GM18498 (cell line): ENCODE measurements around the gene SPPL2C.

ENCODE experiments used
- ATAC-seq: cut with Tn5 transposase; IDR thresholded peaks from one replicate; pipeline ENCODE4 v1.9.1; 2021; ENCODE audit warnings: mild to moderate bottlenecking, moderate library complexity; ENCODE audit not compliant: unreplicated experiment

SPPL2C gene

DNA sequence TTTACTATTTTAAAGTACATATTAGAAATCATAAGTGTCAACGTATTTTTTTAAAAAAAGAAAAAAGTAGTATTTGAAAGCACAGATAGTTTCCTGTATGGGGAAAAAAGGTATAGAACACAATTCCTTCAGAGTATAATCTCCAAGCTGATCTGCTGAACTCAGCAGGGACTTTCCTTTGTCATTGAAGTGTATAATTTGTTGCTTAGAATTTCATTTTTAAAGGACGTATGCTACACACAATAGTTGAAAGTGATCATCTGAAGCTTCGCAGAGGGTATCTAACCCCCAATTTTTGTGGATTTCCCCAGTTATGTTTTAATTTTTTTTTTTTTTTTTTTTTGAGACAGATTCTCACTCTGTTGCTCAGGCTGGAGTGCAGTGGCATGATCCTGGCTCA is 29.5 kb downstream of the SPPL2C start:
- ATAC-seq, result no peak

DNA sequence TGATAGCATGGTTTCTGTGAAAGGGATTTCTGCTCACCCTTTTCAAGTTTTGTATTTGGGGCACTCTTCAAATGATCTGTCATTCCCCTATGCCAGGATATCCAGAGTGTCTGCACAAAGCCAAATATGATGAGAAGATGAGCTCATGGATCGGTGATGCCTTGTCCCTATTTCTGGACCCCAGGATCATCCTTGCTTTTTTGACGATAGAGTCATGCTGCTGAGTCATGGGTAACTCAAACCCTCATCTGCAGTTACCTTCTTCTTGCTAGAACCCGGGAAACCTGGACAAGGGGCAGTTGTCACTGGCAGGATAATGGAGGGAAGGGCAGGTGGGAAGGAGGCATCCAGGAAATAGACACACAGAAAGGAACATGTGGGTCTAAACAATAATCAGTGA is 31.9 kb downstream of the SPPL2C start:
- ATAC-seq, result no peak

DNA sequence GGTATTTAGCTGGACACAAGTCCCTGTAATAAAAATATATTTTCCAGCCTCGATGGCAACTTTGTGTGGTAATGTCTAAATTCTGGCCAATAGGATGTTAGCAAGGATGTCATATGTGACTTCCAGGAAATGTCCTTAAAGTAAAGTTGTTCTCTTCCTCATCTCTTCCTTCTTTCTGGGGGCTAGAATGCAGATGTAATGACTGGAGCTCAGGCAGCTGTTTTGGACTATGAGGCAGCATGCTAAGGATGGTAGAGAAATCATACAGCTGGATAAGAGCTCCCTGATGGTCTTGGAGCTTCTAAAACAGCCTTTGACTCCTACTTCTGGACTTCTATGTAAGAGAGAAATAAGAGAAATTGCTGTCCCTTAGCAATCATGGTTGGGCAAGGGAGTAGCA is 32.8 kb downstream of the SPPL2C start:
- no peak for ATAC-seq

DNA sequence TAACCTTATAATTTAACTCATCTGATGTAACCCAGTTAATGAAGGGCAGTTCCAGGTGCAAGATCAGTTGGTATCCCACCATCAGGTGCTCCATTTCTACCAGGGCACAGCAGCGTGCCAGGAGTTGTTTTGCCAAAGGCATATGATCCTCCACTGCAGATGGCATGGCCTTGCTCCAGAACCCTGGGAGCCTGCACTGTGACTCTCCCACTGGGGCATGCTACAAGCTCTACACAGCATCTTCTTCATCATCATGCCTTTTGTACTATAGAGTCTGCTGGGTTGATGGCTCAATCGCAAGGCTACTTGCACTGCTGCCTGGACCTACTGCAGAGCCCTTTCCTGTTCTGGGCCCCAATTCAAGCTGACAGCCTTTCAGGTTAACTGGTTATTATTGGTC is 38.4 kb downstream of the SPPL2C start:
- ATAC-seq, result no peak

DNA sequence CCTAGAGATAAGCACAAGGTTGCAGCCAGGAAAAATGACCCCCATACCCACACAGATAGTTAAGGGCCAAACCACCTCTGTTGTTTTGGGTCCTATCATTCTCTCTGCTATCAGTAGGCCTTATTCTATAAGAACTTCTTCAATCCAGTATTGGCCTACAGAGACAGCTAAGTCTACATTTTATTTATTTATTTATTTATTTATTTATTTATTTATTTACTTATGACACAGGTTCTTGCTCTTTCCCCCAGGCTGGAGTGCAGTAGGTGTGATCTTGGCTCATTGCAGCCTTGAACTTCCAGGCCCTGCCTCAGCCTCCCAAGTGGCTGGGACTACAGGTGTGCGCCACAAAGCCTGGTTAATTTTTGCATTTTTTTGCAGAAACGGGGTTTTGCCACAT is 42.2 kb downstream of the SPPL2C start:
- ATAC-seq, result no peak

DNA sequence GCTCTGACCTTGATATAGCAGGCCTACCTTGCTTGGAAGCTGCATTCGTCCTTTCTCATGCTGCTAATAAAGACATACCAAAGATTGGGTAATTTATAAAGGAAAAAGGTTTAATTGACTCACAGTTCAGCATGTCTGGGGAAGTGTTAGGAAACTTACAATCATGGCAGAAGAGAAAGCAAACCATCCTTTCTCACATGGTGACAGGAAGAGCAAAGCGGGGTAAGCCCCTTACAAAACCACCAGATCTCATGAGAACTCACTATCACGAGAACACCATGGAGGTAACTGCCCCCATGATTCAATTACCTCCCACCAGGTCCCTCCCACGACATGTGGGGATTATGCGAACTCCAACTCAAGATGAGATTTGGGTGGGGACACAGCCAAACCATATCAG is 43.7 kb downstream of the SPPL2C start:
- ATAC-seq, result no peak

DNA sequence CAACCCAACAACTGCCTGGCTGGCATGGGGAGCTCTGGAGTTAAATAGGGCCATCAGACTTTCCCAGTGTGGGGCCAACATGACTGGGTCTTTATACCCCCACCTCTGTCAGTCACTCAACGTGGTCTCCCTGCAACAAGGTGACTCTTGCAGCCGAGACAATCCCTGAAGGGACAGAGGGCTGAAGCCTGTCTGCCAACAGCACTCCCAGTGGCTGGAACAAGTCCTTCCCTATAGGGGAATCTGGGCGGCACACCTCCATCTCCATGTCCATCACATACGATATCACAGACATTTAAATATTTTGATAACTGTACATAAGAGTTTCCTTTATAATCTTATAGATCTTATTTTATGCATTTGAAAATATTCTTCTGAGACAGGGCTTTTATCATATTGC is 44.9 kb downstream of the SPPL2C start:
- ATAC-seq, result no peak

DNA sequence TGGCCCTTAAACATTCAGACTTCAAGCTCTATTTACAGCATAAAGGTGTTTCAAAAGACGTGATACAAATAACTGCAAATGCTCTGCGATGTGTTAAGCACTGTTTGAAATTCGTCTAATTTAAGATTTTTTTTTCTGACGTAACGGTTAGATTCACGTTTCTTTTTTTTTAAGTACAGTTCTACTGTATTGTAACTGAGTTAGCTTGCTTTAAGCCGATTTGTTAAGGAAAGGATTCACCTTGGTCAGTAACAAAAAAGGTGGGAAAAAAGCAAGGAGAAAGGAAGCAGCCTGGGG is 49.0 kb downstream of the SPPL2C start:
- no peak for ATAC-seq

DNA sequence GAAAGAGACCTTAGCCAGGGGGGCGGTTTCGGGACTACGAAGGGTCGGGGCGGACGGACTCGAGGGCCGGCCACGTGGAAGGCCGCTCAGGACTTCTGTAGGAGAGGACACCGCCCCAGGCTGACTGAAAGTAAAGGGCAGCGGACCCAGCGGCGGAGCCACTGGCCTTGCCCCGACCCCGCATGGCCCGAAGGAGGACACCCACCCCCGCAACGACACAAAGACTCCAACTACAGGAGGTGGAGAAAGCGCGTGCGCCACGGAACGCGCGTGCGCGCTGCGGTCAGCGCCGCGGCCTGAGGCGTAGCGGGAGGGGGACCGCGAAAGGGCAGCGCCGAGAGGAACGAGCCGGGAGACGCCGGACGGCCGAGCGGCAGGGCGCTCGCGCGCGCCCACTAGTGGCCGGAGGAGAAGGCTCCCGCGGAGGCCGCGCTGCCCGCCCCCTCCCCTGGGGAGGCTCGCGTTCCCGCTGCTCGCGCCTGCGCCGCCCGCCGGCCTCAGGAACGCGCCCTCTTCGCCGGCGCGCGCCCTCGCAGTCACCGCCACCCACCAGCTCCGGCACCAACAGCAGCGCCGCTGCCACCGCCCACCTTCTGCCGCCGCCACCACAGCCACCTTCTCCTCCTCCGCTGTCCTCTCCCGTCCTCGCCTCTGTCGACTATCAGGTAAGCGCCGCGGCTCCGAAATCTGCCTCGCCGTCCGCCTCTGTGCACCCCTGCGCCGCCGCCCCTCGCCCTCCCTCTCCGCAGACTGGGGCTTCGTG is 49.5 kb downstream of the SPPL2C start, which contains the start of gene MAPT:
Gene MAPT (plus strand): TSS at position 533 of the 763 bp plus-strand sequence. CDS start 67,784 bp downstream, outside the sequence.
- ATAC-seq, result peak; percentile 77

DNA sequence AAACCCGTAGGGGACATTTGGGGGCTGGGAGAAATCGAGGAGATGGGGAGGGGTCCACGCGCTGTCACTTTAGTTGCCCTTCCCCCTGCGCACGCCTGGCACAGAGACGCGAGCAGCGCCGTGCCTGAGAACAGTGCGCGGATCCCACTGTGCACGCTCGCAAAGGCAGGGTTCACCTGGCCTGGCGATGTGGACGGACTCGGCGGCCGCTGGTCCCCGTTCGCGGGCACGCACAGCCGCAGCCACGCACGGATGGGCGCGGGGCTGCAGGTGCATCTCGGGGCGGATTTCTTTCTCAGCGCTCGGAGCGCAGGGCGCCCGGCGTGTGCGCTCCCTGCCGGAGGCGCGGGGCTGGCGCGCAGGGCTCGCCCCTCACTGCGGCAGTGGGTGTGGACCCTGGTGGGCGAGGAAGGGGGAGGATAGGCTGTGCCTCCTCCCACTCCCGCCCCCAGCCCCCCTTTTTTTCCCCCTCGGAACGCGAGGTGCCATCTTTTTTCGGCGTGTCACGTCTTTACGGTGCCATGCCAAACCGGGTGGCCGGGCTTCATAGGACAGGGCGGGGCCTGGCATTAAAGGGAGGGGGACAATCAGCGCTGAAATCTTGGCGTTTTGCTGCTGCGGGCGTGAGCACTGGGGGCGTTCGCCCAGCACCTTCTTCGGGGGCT is 50.8 kb downstream of the SPPL2C start:
- no peak for ATAC-seq

DNA sequence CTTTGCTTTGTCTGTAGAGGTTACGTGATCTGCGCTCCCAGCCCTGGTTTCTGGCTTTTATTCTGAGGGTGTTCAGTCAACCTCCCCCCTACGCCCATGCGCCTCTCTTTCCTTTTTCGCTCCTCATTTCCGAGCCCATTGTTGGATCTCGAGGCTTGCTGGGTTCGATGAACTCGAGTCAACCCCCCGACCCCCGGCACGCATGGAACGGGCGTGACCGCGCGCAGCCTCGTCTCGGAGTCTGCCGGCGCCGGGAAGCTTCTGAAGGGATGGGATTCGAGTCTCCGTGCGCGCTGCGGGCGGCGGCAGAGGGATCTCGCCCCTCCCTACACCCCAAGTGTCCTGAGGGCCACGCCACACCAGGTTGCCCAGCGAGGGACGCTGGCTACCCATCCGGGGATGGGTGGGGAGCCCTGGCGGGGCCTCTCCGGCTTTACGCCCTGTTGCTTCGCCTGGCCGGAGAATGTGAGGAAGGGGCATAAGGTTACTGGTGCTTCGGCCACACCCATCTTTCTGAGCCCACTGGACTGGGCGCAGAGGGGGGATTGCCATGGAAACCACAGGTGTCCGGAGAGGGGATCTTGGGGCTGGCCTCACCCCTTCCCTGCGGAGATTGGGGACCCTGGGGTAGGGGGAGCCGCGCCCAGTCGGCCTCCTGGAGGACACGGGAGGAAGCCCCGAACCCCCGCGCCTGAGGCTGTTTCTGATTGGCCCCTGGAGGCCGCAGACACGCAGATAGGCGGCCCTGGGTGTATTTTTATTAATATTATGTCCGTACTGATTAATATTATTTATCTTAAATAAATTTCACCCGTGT is 51.5 kb downstream of the SPPL2C start:
- no peak for ATAC-seq
